Effector CD8-positive, alpha-beta T cell (primary cell): ENCODE results near the gene CREBBP.
"Not testable (repeated sequence)": the region's sequence is repeated elsewhere in the genome, so short reads cannot be mapped to it uniquely, and the experiment has no call there.

Experiments used
- DNase-seq: peaks from one replicate; lab custom pipeline; 2025; lab: John Stamatoyannopoulos, UW
- total RNA-seq, 4 experiments: gene quantifications; one replicate each; lab custom pipeline; 2026; lab: John Stamatoyannopoulos, UW

CREBBP gene
- total RNA-seq, result 172 to 257 (median 227) reads per million in 4 experiments

GRCh38 chr16:3880623-3881498 is at the start of gene CREBBP:
TSS of gene CREBBP (minus strand) at chr16:3880713. CDS start at chr16:3879916, 797 bp downstream.
- DNase-seq, result peak; percentile 90

- DNase-seq, result not testable (repeated sequence)
These were observed 46.6 kb upstream of the CREBBP start for GRCh38 chr16:3927147-3927546.

DNA sequence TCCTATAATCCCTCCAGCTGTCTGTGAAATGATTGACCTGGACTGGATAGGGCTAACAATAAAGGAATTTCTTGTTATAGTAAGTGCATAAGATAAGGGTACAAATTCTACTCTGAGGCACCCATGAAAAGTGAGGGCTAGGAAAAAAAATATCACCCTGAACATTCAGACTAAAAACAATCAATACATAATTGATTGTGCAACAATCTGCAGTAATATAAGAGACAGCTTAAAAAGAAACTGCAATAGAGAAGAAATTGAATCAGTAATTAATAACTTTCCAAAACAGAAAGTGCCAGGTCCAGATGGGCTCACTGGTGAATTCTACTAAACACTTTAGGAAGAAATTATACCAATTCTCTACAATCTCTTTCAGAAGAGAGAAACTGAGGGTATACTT is 44.2 kb upstream of the CREBBP start:
- no peak for DNase-seq

DNA sequence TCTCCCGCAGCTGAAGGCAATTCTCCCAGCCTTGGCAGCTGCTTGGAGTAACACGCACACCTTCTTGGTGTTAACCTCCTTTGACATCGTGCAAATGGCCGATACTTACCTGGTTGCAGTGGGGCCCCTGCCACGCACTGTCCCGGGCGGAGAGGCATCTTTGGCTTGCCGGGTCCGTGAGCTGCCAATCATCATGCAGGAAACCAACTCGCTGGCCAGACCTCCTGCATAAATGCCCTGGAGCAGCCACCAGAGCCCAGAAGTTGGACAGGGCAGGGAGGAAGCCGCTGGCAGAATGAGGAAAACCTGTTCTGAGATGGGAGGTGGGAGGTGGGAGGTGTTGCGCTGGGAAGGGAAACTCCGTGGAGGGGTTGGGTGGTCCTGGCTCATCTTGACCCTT is 41.7 kb upstream of the CREBBP start:
- no peak for DNase-seq

DNA sequence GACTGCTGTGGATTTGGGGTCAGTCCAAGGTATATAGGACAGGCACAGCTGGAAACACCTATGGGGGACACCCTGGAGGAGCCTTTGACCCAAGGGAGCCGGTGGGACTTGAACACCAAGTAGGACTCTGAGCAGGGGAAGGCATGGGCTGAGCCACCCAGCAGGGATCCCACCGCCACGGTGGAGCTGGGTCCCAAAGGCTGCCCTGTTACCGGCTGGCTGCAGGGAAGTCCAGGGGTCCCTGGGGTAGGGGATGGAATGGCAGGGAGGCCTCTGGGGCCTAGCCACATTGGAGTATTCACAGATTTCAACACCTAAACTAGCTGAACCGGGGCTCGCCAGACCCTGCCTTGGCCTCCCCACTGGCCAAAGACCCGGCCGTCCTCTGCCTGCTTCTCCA is 39.7 kb upstream of the CREBBP start:
- no peak for DNase-seq

- no peak for DNase-seq
These were observed 38.9 kb upstream of the CREBBP start for GRCh38 chr16:3919413-3919812.

DNA sequence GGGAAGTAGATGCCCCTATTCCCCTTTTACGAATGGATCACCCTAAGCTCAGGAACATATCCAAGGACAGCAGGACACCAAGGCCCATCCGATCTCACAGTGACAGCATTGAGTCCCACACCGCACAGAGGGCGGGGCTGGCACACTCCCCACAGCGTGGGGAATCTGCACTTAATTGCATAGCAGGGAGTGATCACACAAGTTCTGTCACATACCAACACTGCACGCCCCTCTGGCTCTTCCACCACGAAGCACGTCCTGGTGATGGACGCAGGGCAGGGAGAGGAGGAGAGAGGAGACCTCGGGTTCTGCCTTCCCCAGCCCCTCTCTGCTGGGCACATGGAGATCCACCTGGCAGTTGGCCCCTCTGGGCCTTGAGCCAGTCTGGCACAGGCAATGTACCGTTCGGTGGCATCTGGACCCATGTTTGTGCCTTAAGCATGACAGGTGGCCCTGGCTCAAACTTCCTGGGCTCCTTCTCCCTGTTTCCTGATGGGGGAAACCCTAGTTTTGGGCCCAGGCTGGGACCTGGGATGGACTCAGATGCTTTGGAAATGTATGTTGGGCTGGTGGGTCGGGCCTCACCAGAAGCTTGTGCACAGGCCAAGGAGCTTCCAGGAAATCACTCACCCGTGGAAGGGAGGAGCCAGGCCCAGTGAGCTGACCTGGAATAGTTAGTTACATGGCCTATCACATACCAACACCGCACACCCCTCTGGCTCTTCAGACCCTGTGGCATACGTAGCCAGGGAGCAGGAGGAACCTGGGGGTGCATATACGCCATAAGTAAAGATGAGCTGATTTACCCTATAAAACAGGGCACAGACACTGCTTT is 35.1 kb upstream of the CREBBP start:
- DNase-seq, result no peak

DNA sequence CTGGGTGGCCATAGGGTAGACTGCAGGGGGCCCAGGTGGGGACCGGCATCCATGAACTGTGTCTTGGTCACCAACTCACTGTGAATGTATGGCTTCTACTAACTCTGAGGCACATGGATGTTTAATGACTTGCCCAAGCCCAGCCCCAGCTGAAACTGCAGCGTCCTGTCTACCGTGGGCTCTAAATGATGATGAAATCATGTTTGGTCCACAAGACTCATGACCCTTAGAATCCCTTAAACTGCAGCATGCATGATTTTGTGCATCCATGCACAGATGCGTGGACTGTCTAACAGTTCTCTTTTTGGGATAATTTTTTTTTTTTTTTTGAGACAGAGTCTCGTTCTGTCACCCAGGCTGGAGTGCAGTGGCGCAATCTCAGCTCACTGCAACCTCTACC is 32.4 kb upstream of the CREBBP start:
- no peak for DNase-seq

- DNase-seq, result no peak
These were observed 31.9 kb upstream of the CREBBP start for GRCh38 chr16:3912373-3912772.

DNA sequence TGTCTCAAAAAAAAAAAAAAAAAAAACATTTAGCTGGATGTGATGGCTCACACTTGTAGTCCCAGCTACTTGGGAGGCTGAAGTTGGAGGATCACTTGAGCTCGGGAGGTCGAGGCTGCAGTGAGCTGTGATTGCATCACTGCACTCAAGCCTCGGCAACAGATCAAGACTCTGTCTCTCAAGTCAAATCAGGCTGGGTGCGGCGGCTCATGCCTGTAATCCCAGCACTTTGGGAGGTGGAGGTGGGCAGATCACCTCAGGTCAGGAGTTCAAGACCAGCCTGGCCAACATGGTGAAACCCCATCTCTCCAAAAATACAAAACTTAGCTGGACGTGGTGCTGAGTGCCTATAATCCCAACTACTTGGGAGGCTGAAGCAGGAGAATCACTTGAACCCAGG is 31.2 kb upstream of the CREBBP start:
- DNase-seq, result not testable (repeated sequence)

GRCh38 chr16:3909791-3910583 is 29.5 kb upstream of the CREBBP start:
- no peak for DNase-seq

DNA sequence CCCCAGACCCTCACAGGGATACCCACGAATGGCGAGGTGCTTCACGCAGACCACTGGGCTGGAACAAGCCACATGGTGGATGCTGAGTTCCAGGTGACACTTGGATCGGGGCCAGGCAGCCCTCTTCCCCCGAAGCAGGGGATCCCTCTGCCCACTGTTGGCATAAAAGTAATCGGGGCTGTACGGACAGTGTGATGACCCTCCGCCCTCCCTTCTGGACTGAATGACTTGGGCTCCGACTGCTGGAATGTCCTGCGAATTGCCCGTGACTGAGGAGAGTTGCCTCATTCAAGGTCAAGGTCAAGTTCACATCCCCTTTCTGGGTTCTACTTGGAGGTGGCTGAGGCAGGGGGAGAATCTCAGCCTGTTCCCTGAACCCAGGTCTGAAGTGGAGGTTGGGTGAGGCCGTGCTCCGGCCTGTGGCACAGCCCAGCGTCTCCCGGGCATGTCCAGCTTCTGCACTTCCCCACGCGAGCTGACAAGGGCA is 28.5 kb upstream of the CREBBP start:
- DNase-seq, result no peak

DNA sequence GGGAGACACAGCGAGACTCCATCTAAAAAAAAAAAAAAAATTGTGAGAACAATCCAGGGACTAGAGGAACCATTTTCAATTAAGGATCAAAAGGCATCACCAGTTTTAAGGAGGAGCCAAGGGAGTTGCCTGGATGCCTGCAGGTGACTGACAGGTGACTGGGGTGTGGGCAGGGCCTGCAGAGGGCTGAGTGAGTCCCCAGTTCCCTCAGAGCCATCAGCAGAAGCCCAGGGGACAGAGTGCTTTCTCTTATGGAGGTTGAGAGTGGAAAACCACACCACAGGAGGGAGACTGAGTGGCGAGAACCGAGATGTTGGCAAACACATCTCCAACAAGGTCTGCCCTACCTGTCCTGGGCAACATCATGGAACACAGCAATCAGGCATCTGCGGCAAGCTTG is 27.1 kb upstream of the CREBBP start:
- no peak for DNase-seq

DNA sequence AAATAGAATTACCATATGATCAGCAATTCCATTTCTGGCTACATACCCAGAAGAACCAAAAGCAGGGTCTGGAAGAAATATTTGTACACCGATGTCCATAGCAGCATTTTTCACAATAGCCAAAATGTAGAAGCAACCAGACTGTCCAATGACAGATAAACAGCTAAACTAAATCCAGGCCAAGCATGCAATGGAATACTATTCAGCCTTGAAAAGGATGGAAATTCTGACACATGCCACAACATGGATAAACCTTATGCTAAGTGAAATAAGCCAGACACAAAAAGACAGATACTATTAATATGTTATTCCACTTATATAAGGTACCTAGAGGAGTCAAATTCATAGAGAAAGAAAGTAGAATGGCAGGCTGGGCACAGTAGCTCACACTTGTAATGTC is 25.9 kb upstream of the CREBBP start:
- DNase-seq, result no peak

- no peak for DNase-seq
These were observed 24.4 kb upstream of the CREBBP start for GRCh38 chr16:3904875-3905274.

DNA sequence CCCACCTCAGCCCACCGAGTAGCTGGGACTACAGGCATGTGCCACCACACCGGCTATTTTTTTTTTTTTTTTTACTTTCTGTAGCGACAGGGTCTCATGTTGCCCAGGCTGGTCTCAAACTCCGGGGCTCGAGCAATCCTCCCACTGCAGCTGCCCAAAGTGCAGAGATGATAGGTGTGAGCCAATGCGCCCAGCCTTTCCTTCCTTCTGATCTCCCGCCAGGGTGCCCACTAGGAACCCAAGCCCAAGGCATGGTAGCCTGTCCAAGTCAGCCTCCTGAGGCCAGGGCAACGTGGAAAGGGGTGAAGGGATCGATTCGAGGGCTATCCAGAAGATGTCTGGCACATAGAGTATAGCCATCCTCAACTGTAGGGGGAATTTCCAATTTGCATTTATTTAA is 9.6 kb upstream of the CREBBP start:
- DNase-seq, result no peak

DNA sequence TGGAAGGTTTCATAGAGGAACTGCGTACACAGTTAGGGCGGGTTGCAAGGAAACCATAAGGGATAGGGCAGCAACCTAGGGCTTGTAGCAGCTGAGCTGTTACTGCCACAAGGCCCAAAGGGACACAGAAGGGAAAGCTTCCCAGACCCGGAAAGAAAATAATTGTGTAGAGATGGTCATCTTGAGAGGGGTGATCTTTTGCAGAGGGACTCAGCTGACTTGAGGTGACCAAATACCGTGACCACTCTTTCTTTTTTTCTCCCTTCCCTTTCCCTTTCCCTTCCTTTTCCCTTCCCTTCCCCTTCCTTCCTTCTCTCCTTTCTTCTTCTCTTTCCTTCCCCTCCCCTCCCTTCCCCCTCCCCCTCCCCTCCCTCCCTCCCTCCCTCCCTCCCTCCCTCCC is 8.5 kb upstream of the CREBBP start:
- DNase-seq, result no peak

GRCh38 chr16:3885999-3886398 is 5.5 kb upstream of the CREBBP start:
- not testable (repeated sequence) for DNase-seq

DNA sequence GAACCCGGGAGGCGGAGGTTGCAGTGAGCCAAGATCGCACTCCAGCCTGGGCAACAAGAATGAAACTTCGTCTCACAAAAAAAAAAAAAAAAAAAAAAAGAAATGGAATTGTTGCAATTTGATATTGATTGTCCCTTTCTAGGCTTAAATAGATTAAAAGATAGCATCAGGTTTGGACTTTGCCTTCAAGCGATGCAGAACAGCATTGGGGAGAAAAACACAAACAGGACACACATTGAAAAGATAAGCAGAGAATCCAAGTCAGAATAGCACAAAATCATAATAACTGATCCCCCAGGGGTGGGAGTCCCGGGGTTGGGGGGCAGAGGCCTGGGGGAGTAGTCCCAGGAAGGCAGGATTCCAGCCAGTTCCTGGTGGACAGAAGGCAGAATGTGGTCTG is 3.9 kb upstream of the CREBBP start:
- DNase-seq, result no peak

- no peak for DNase-seq
These were observed 2.0 kb upstream of the CREBBP start for GRCh38 chr16:3882531-3882930.

DNA sequence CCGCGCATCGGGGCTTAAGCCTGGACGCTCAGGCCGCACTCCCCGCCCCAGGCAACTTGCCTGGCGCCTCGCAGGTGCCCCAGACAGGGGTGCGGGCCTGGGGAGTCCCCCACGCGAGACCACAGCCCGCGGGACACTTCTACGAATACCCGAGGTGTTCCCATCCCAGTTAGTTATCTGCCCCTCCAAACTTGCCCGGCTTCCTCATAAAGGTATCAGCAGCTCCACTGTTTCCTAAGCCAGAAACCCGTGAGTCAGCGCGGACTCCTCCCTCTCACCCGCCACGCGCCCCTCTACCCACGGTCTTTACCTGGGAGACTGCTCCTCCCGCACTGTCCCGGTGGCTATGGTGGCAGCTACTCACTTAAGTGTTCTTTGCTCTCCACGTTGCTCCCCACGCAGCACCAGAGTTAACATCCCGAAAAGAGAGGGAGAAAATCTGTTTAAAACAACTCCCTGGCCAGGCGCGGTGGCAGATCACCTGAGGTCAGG is 1.0 kb upstream of the CREBBP start:
- no peak for DNase-seq
